GM19324 (cell line): ENCODE results near the gene DUSP16.
A peak's percentile ranks its signal among the peaks of the same experiment; 100 is the strongest.
"Not testable (repeated sequence)": the region's sequence is repeated elsewhere in the genome, so short reads cannot be mapped to it uniquely, and the experiment has no call there.

Source experiments
- ATAC-seq: cut with Tn5 transposase; IDR thresholded peaks from one replicate; pipeline ENCODE4 v1.9.1; 2021; ENCODE audit warnings: mild to moderate bottlenecking, moderate library complexity; ENCODE audit not compliant: unreplicated experiment, low FRiP score

DUSP16 gene

GRCh38 chr12:12474471-12474928 lies 88.2 kb downstream of the DUSP16 start:
- peak; percentile 15 for ATAC-seq

GRCh38 chr12:12473223-12473622 lies 89.4 kb downstream of the DUSP16 start:
- no peak for ATAC-seq

DNA sequence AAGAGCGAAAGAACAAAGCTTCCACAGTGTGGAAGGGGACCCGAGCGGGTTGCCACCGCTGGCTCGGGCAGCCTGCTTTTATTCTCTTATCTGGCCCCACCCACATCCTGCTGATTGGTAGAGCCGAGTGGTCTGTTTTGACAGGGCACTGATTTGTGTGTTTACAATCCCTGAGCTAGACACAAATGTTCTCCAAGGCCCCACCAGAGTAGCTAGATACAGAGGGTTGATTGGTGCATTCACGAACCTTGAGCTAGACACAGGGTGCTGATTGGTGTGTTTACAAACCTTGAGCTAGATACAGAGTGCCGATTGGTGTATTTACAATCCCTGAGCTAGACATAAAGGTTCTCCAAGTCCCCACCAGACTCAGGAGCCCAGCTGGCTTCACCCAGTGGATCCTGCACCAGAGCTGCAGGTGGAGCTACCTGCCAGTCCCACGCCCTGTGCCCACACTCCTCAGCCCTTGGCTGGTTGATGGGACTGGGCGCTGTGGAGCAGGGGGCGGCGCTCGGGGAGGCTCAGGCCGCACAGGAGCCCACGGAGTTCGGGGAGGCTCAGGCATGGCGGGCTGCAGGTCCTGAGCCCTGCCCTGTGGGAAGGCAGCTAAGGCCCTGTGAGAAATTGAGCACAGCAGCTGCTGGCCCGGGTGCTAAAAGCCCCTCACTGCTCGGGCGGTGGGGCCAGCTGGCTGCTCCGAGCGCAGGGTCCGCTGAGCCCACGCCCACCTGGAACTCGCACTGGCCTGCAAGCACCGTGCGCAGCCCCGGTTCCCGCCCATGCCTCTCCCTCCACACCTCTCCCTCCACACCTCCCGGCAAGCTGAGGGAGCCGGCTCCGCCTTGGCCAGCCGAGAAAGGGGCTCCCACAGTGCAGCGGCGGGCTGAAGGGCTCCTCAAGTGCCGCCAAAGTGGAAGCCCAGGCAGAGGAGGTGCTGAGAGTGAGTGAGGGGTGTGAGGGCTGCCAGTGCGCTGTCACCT lies 90.4 kb downstream of the DUSP16 start:
- not testable (repeated sequence) for ATAC-seq

DNA sequence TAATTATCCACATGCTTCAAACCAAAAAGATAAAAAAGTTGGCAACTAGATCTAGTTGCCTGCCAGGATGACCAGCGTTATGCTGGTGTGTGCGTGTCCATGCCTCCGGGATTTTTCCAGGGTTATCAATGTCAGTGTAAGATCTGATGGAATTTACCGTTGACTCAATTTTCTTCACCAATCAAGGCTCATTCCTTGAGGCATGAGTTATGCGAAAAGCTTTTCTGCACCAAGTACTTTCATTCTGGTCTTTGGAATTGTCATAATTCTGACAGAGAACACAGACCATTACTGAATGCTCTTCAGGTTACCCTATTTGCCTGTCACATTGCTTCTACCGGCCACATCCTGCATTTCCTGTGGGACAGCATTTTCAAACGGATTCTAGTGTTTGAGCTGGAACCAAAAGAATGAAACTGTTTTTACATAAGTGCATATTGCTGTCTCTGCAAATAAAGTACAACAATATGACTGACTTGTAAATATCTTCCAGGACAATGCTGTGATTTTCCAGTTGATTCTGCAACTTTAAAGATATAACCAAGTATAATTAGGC lies 91.8 kb downstream of the DUSP16 start:
- no peak for ATAC-seq

- ATAC-seq: no peak
Observed at GRCh38 chr12:12469386-12469785, 93.3 kb downstream of the DUSP16 start.

DNA sequence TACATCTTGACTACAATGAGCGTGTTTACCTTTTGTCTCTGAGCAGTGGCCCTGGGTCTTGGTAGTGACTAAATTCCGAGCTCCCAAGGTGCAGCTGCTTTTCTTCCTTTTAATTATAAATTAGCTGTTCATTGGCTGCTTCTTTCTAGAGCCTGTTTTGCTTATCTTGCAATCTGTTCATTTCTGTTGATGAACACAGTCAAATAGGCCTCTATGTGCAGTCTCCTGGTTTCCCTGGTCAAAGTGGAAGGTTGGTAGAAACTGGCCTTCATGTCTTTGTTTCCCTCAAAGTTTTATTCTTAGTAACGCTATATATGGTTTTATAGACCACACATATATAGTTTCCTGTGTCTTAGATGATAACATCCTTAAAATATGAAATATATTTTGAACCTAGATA lies 94.1 kb downstream of the DUSP16 start:
- ATAC-seq: no peak

DNA sequence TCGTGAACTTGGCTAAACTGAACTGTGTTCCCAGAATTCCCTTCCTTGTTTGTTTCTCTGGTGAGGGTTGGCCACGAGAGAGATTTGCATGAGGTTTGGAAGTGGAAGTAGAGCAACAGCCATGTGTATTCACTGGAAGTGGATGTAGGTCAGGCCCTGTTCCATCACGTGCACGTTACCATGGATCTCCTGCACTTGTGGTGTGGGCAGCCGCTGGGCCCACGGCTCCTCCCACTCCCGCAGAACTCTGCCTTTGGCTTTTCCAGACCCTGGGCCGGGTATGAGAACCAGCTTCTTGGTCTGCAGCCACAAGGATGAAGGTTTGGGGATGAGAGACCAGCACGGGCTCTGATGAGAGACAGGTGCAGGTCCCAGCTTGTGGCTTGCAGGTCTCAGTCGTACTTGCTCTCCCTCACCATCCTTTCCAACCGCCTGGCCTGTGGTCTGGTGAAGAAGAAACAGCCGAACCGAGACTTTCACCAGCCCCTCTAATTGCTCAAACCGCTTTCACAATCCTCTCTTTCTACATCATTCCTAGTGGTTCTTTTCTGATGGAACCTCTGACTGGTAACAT lies 94.9 kb downstream of the DUSP16 start:
- ATAC-seq: no peak

DNA sequence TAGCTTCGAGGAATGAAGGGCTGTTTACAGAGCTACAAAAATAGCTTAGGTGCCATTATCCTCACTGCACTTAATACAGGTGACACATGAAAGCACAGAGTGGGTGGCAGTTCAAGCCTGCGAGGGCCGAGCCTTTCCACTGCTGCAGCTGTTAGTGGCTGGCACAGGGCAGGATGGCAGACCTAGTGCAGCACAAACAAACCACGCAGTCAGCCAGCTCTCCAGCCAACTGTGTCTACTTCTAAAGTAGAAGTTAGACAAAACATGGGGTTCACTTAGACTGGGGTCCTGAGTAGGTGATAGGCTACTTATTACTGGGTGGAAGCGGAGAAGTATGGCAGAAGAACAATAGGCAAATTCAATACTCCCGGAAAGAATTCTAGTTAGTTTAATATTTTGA lies 95.4 kb downstream of the DUSP16 start:
- no peak for ATAC-seq

- no peak for ATAC-seq
Observed at GRCh38 chr12:12466157-12466556, 96.5 kb downstream of the DUSP16 start.

DNA sequence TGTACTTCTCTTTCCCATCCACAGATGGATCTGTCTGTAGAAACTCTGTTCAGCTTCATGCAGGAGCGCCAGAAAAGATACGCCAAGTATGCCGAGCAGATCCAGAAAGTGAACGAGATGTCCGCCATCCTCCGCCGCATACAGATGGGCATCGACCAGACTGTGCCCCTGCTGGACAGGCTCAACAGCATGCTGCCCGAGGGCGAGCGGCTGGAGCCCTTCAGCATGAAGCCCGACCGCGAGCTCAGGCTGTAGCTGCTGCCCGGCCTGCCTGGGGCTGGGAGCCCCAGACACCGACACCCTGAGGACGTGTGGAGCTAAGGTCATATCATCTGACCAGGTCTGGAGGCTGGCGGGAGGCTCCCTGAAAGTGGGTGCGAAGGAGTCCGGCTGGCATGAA lies 97.1 kb downstream of the DUSP16 start:
- ATAC-seq: no peak

DNA sequence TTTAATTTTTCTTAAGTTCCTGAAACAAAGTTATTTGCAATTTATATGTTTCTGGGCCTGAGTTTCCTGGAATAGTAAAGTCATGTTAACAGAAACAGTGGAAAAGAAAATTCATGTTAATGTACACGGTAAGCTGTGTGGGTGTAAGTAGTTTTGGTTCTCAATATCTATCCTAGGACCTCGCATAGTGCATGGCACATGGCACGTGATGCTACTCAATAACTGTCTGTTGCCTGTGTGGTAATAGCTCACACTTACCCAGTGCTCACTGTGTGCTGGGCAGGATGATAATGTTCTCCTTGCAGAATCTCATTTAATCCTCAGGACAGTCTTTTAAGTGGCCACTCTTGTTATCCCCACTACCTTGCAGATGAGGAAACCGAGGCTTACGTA lies 100.7 kb downstream of the DUSP16 start:
- no peak for ATAC-seq

DNA sequence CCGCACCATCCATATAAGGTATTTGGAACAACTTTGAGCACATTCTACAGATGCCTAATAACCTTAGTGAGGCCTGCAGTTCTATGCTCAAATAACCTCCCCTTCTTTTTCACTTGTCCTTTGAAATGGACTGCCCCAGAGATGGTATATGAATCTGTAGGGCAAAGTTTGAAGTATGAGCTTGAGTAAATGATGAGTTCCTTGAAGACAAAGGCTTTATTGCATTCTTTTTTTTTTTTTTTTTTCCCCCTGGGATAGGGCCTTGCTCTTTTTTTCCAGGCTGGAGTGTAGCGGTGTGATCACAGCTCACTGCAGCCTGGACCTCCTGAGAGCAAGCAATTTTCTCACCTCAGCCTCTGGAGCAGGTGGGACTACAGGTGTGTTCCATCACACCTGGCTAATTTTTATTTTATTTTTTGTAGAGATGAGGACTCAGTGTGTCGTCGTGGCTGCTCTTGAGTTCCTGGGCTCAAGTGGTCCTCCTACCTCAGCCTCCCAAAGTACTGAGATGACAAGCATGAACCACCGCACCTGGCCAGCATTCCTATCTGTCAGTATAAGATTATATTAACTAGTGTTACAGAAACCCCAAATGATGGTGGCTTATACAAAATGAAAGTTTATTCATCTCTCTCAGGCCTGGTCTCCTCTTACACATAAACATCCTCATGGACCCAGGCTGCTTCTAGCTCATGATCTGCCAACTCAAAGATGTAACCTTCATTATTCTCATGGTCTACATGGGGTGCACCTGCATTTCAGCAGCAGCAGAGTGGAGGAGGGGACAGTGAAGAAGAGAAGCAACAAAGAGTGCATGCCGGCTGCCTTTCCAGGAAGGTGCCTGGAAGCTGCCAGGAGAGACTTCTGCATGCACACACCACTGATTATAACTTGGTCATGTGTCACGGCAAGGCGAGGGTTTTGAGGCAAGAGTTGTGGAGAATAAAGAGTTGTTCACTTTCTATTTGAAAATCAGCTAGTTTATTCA lies 101.4 kb downstream of the DUSP16 start:
- no peak for ATAC-seq

- ATAC-seq: no peak
Observed at GRCh38 chr12:12456637-12457036, 106.0 kb downstream of the DUSP16 start.

- ATAC-seq: no peak
Observed at GRCh38 chr12:12454315-12454714, 108.3 kb downstream of the DUSP16 start.

GRCh38 chr12:12453635-12454034 lies 109.0 kb downstream of the DUSP16 start:
- ATAC-seq: no peak

DNA sequence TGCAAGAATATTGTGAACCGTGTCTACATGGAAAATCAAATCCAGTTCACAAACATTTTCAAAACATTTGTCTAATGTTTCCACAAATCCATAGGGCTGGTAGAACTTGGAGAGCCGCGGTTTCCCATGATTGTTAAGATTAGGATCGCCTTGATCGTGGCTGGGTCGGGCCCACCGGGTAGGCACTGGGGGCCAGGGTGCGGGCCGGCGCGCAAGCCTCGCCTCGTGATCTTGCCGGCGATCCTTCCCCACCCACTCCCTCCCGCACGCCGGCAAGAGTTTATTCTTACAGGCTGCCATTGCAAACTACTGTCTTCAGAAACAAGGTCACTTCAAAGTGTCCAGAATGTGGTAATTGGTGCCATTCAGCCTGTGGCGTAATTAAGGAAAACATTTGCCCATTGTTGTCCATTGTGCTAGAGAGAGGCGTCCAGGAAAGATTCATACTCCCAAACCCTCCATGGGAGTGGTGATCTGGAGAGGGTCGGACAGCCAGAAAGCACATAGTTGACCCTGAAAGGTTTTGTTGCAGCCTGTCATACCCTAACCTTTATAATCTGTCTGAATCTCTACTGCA lies 110.2 kb downstream of the DUSP16 start:
- no peak for ATAC-seq

GRCh38 chr12:12451098-12451497 lies 111.6 kb downstream of the DUSP16 start:
- ATAC-seq: no peak

DNA sequence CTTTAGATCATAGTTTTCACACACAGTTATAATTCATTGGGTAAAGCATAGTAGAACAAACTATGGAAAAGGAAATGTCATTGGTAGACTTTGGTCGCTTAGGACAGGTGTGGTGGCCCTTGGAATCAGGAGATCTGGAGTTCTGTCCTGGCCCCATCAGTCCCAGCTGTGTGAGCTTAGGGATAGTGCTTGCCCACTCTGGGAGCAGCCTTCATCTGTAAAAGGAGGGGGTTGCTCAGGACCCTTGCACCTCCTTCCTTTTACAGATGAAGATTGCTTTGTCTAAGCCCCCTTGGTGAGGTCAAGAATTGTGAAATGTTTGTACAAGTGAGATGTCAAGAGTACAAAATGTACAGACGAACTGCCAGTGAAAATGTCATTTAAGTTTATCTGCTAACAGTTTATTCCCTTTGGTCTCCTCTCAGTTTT lies 112.6 kb downstream of the DUSP16 start:
- no peak for ATAC-seq

GRCh38 chr12:12449533-12450025 lies 113.1 kb downstream of the DUSP16 start:
- no peak for ATAC-seq

DNA sequence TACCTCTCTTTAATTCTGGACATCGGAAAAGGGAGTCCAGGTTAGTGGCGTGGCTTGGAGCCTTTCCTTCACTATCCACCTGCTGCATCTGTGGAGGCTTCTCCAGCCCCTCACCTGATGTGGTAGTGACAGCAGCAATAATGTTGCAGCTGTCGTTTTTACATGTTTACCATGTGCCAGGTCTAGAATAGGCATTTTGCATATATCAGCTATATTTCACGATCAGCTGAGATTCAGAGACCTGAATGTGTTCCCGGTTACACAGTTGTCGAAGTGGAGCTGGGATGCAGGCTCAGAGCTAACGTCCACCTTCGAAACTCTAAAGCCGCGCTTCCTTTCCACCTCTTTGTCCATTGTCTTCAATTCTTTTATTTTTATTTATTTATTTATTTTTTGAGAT lies 114.8 kb downstream of the DUSP16 start:
- no peak for ATAC-seq
